Measurements from ENCODE around the gene CYP46A1.

Gene CYP46A1

DNA sequence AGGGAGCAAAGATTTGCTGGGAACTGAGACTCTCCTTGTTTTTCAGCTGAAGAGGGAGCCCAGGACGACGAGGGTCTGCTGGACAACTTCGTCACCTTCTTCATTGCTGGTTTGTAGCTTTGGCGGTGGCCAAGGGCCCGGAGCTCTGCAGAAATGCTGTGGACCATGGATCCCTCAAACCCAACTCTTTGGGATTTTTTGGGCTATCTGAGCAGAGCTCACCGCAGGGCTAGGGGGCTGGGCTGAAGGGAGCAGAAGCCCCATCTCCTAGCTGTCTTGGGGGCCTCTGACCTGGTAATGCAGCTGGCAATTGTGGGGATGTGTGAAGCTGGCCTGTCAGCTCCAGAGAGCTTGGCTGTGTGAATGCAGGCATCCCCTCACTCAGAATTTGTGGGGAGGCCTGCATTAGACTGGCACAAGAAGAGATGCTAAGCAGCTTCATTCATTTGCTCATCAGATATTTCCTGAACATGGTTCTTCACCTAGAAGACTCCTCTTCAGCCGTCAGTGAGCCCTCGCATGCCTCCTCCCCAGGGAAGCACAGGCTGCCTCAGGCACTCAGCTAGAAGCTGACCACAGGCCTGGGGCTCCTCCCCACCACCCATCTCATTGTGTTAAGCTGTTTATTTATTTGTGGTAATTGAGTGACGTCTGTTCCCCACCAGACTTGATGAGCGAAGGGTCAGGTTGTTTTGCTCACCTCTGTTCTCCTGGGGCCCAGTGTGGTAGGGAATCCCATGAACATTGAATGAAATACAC lies 32.2 kb downstream of the CYP46A1 start:
- DNase-seq (ENCODE audit: low spot score): no peak

DNA sequence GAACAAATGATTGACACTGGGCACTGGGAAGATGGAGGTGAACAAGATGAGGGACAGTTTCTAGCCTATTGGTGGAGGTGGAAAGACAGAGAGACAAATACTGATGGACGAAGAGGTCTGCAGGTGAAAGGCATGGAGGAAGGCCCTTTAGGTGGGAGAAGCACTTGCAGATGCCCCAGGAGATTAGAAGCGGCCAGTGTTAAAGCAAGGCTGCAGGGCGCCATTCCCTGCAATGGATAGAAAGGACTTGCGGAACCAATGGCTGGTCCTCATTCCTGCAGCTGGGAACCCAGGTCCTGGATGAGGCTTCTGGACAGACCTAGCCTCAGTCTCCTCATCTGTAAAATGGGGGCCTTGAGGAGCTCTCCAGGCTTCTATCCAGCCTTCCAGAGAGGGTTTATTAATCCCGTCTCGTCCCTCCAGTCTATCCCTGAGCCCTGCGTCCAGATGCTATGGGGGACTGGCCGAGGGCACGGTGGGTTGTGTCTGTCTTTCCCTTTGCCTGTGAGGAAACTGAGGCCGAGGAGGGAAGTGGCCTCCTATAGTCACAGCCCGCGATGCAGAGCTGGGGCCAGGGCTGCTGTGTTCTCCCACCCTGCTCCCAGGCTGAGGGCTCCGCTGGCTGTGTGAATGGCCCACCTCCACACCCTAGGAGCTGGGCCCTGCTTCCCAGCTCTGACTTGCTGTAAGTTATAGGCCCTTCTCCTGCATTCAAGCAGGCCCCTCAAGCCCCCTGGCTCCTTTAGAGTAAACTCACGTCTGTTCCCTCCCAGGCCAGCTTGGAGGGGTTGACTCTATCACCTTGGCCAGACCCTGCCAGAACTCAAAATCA lies 33.0 kb downstream of the CYP46A1 start:
- no peak for DNase-seq (ENCODE audit: low spot score)

DNA sequence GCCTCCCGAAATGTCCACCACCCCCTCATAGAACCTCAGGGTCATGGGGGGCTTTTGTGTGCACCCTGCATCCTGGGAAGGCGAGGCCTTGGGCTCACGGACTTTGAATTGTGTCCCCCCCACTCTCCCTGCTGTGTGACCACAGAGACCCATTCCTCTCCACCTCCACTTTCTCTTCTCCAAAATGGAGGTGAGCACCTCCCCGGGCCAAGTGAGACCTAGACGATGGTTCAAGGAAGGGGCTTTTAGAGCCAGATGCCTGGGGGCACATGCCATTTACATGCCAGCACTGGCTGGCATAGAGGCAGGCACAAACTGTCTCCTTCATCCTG lies 33.5 kb downstream of the CYP46A1 start:
- no peak for DNase-seq (ENCODE audit: low spot score)

DNA sequence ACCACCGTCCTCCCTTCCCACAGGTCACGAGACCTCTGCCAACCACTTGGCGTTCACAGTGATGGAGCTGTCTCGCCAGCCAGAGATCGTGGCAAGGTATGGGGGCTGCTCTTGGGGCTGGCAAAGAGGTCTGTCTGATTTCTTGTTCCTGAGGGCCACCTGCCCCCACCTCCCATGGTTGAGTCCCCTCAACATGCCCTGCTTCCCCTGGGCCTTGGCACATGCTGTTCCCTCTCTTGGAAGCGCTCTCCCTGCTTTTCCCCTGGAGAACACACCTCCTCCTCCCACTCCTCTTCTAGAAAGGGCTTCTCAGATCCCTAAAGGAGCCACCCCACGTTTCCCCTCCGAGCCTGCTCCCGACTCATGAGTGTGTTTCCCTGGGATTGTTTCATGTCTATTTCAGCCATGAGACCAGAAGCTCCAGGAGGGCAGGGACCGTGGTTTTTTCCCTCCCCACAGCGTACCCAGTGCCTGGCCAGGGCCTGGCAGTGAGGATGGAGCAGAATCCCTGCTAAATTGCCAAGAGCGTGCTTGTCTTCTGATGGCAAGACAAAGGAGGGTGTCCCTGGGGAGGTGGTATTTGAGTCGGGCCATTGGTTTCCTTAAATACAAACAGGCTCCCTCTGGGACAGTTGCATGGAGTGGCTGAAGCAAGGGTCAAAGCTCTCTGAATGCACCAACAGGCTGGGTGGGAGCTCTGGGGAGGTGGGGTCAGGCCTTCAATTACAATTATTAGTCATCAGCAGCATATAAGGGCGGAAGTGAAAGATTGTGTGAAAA lies 34.1 kb downstream of the CYP46A1 start:
- no peak for DNase-seq (ENCODE audit: low spot score)

DNA sequence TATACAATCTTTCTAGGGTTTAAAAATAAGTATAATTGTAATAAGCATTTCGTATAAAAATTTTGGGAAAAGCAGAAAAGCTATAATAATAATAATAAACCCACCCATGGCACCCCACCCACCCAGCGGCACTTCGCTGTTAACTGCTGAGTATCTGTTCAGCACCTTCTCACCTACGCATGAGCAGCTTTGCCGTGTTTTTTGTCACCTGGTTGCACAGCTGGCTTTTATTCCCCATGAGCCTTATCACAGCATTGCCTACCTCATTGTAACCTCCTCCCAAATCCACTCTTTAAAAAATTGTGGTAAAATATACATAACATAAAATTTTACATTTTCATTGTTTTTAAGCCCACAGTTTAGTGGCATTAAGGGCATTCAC lies 34.7 kb downstream of the CYP46A1 start:
- DNase-seq (ENCODE audit: low spot score): no peak

DNA sequence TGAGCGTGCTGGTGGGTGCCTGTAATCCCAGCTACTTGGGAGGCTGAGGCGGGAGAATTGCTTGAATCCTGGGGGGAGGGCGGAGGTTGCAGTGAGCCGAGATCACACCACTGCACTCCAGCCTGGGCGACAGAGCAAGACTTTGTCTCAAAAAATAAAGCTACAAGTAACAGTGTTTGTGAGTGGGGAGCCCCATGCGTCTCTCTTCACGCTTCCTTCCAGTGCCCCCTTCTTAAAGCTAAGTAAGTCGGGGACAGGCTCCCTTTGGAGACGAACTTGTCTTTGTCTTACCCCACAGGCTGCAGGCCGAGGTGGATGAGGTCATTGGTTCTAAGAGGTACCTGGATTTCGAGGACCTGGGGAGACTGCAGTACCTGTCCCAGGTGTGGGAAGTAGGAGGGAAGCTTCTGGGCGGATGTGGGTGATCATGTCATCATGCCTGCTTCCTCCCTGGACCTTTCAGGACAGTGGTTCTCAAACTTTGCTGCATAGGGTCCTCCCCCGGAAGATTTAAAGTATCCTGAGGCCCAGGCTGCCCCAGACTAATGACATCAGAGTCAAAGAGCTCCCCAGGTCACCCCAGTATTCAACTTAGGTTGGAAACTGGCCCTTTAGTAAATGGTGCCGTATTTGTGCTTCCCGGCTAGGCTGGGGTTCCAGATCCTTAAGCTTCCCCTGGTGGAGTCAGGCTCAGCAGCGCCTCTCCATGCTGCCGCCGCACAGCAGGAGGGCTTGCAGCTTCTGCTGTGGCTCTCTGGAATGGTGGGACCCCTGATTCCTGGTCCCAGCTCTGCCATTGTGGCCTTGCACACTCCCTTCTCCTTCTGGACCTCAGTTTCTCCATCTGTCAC lies 37.1 kb downstream of the CYP46A1 start:
- DNase-seq (ENCODE audit: low spot score): no peak

DNA sequence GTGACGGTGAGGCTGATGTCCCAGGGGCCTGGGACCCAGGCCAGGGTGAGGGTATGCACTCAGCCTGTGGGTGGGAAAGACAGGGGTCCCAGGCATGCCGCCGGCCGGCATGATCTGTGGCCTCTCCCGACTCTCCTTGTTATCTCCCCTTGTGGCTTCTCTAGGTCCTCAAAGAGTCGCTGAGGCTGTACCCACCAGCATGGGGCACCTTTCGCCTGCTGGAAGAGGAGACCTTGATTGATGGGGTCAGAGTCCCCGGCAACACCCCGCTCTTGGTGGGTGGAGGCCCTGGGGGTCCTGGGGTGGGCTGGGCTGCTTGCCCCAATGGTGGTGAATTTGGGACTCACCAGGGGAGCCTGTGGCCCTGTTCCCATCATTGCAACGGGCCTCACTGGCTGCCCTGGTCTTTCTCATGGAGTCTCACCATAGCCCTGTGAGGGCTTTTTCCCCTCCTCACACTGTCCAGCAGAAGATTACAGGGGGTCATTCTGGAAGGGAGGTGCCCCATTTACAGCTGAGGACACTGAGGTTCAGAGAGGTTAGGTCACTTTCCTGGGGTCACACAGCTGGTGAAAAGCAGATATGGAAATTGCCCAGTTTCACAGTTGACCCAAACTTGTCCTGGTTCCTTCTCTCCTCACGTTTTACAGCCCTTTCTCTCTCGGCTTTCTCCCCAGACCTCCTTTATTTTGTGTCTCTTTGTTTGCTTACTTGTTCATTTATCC lies 37.9 kb downstream of the CYP46A1 start:
- no peak for DNase-seq (ENCODE audit: low spot score)

DNA sequence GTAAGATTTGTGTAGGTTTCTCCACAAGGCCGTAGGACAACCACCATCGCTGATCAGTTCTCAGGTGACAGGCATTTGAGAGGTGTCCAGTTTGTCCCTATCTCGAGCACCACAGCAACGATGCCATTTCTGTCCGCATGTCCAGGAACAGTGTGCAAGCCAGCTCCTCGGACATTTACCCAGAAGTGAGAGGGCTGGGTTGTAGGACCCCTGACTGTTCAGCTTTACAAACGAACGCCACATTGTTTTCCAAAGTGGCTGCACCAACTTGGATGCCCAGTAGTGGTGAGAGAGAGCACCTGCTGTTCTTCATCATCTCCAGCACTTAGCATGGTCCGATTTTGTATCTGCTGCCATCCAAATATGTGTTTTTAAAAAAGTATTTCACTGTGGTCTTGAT lies 38.6 kb downstream of the CYP46A1 start:
- no peak for DNase-seq (ENCODE audit: low spot score)

DNA sequence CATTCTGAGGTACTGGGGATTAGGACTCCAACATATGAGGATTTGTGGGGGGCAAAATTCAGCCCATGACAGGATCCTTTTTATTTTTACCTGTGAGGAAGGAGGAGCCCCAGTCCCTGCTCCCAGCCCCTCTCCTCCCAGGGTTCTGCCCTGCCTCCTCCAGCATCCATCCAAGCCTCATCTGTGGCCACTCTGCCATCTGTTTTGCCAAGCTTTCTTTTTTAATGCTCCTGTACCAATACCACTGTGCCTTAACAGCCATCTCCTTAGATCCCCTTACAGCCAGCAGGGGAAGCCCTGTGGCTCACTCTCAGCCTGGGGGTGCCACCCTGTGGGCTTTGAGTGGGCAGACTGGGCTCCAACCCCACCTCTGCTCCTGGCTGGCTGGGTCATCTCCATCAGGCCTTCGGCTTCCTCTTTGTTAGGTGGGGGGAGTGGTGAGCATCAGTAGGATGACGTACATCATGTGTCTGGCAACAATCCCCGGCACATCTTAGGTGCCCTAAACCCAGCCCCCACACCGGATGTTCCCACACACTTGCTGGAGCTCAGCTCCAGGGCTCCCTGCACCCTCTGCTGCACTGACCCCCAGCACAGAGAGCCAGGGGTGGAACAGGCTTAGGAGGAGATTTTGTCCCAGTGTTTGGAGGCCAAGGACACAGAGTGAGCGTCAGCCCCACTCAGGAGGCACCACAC lies 40.2 kb downstream of the CYP46A1 start:
- no peak for DNase-seq (ENCODE audit: low spot score)

DNA sequence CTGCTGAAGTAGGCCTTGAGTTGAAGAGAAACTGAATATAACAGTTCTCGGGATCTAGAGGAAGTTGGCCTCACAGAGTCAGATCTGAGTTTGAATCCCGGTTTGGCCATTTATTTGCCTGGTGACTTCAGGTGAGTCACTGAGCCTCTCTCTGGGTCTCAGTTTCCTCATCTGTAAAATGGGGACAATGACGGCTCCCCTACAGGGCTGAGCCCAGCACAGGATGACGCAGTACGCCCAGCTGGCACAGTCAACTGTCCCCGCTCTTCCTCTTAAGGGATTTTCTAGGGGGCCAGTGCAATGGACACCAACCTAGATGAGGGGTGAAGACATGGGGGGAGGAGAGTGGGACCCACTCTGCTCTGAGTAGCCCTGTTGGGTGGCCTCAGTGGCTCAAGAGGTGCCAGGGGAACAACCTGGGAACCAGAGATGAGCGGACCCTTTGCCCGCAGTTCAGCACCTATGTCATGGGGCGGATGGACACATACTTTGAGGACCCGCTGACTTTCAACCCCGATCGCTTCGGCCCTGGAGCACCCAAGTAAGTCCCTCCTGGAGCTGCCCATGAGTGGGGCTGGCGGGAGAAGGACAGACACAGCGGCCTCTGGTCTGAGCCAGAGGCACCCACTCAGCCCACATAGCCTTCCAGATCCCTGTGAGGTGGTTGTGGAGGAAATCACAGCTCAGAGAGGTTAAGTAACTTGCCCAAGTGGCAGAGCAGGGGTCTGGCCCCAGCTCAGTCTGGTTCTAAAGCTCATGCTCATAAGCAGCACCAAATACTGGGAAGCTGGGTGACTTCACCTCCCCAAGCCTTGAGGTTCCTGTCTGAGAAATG lies 41.1 kb downstream of the CYP46A1 start:
- no peak for DNase-seq (ENCODE audit: low spot score)

DNA sequence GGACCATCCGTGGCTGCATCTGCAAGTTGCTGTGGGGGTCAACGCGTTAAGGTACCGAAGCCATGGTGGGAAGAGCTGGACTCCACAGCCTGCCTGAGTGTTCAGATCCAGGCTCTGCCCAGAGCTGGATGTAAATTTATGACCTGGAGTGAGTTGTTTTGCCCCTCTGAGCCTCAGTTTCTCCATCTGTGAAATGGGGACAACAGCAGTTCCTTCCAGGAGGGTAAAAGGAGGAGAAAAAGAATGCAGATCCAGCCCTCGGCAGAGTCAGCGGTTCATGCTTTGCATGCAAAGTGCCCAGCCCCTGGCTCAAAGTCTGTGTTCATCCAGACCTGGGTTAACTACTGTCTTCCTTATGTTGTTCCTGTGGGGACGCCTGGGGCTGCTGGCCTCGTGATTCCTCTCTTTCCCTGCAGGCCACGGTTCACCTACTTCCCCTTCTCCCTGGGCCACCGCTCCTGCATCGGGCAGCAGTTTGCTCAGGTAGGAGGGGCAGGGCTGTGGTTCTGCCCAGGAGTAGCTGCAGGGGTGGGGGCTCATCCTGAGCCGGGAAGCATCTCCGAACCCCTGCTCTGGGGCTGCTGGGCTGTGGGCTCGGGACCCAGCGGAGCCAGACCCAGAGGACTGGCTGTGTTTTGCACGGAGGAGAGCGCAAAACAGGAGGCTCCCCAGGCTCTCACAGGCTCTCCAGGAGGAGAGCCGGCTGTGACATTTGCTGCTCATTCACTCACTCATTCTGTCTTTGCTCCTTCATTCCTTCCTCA lies 41.9 kb downstream of the CYP46A1 start:
- DNase-seq (ENCODE audit: low spot score): no peak

DNA sequence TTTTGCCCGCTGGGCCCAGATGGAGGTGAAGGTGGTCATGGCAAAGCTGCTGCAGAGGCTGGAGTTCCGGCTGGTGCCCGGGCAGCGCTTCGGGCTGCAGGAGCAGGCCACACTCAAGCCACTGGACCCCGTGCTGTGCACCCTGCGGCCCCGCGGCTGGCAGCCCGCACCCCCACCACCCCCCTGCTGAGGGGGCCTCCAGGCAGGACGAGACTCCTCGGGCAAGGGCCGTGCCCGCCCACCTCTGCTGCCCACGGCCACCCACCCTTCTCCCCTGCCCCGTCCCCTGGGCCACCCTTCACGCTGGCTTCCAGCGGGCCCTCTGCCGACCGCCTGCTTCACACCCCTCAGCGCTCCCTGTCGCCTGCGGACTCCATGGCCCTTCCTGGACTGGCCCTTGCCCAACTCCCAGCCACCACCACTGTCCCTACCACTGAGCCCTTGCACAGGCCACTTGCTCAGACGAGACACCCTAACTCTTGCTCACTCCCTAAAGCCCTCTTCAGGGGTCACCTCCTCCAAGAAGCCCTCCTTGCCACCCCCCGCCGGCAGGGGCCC lies 42.5 kb downstream of the CYP46A1 start:
- DNase-seq (ENCODE audit: low spot score): no peak

DNA sequence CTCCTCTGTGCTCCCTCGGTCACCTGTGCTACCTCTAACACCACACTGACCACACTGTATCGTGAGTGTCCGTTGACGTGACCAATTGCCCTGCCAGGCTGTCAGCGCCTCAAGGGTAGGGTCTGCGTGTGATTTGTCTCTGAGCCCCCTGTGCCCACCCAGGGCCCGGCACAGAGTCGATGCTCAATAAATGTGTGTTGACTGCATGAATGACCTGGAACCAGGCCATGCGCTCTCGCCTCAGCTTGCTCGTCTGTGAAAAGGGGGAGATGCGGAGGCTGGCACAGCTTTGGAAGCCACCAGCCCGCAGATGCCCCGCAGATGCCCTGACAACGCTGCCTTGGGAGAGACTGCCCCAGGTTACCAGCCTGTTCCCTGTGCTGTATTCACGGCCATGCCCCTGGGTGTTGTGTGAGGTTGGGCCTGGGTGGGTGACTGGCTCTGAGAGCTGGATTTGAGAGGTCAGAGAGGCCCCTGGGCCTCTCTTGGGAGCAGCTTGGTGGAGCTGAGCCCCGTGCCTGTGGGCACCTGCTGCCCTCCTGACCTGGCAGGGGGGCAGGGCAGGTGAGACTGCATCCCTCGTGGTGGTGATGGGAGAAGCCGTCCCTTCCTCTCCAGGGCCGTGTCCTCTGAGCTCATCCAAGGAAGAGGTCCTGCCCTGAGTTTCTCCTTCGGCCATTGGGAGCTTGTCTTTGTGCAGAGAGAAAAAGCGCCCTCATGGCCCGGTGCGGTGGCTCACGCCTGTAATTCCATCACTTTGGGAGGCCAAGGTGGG lies 43.2 kb downstream of the CYP46A1 start:
- no peak for DNase-seq (ENCODE audit: low spot score)

DNA sequence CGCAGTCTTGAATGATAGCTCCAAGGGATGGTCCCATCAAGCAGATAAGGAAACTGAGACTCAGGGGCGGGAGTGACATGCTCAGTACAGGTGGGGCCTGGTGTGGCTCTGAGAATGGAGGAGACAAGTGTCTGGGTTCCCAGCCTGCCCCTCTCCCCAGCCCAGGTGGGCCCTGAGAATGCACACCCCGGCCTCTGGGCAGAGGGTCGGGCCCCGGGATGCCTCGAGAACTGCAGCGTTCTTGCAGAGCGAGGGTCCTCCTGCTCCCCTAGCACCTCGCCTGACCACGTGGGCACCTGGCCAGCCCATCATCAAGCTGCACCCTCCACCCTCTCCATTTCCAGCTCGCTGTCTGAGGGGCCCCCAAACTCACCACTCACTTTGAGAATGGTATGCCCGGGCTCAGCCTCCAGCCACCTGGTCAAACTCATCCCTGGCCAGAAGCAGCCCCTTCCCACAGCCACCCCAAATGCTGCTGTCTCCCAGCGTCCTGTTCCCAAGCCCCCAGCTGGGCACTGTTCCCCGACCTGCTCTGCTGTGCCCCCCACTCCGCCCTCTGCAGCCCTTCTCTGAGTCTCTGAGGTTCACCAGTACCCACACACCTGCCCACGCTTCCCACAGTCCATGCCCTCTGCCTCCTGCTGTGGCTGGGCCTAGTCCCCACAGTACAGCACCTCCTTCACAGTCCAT lies 44.3 kb downstream of the CYP46A1 start:
- DNase-seq (ENCODE audit: low spot score): no peak

DNA sequence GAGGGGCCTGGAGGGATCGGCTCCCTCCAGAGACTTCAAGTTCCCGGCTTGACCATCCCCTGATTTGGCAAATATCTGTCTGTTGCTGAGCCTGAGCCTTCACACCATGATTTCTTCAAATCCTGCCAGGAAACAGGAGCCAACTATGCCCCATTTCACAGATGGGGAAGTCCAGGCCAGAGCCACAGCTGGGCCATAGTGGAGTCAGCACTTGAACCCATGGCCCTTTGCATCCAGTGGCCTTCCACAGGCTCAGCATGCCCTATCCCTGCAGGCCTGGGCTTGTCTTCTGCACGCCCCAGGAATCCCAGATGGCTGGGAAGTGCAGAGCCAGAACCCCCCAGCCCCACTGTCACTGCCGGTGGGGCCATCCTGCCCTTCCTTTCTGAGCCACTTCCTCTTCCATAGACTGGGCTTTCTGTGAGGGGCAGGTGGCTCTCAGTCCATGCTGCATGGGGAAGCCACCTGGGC lies 44.9 kb downstream of the CYP46A1 start:
- no peak for DNase-seq (ENCODE audit: low spot score)

DNA sequence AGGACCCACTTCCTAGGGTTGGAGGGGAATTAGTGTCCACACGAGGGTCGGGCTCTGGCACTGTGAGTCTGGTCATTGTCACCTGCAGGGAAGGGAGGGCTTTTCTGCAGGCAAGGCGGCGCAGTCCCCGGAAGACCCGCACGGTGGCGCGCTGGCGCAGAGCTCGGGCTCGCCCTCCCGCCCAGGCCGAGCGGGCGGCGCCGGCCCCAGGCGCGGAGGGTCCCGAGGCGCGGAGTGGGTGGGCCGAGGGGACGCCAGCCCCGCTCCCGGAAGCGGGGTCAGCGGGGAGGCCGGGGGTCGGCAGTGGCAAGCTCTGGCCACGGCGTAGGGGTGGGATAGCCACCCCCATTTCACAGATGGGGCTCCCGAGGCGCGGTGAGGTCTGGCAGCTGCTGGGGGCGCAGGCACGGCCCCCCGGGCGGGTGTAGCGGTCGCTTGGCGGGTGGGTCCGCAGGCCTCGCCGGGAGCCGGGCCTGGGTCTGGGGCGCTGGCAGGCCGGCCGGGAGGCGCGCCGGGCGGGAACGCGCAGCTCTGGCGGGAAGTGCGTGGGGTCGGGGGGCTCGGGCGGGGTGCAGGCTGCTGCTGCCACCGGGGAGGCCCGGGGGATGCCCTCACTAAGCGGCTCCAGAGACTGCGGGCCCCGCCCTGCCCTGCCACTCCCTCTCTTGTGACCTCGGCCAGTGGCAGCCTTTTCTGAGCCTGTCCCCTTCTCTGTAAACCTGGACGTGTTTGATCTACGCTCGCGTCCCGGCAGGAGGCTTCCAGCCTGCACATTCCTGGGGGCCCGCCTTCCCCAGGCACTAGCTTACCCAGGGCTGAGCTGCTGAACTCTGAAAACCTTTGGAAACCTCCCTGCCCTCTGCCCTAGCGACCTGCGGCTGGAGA lies 46.1 kb downstream of the CYP46A1 start:
- peak; percentile 76 for DNase-seq (ENCODE audit: low spot score)
